HL-60 (cell line): Measurements from ENCODE around the gene CHPF2.

ENCODE experiments used
- DNase-seq, 2 experiments: peaks; one replicate each; pipeline ENCODE4 v3.0.0-alpha.2; 2010 to 2020; ENCODE audit warnings: low read depth in 1 of 2, low spot score in 1 of 2
- H3K27ac ChIP-seq: fragments of 250-450 bp; sonication (Bioruptor Pico); replicated peaks from 2 replicates; pipeline ENCODE4 v1.5.1; 2020; ENCODE audit warnings: mild to moderate bottlenecking, moderate library complexity
- H3K27me3 ChIP-seq: fragments of 250-450 bp; sonication (Bioruptor Pico); 2 replicates; pipeline ENCODE4 v1.5.1; 2021; ENCODE audit warnings: mild to moderate bottlenecking, moderate library complexity; ENCODE audit not compliant: insufficient read depth, poor library complexity, severe bottlenecking
- H3K4me3 ChIP-seq: replicated peaks from 2 replicates; pipeline ENCODE4 v1.5.1; 2011; ENCODE audit warnings: mild to moderate bottlenecking, control low read depth, low read length; ENCODE audit not compliant: insufficient read depth
- CTCF ChIP-seq: IDR thresholded peaks from one replicate; pipeline ENCODE4 v1.5.1; 2011; ENCODE audit warnings: low read length, control low read depth, inconsistent platforms; ENCODE audit not compliant: insufficient read depth
- GABPA ChIP-seq: IDR thresholded peaks from 2 replicates; pipeline ENCODE4 v1.6.1; 2012; ENCODE audit warnings: low read depth
- POLR2AphosphoS5 ChIP-seq: IDR thresholded peaks from 2 replicates; pipeline ENCODE4 v1.6.1; 2012; ENCODE audit warnings: low read depth
- REST ChIP-seq: IDR thresholded peaks from 2 replicates; pipeline ENCODE4 v1.6.1; 2012; ENCODE audit warnings: low read depth; ENCODE audit not compliant: insufficient replicate concordance
- SPI1 ChIP-seq: IDR thresholded peaks from 2 replicates; pipeline ENCODE4 v1.6.1; 2012; ENCODE audit warnings: low read depth, mild to moderate bottlenecking, borderline replicate concordance

Gene CHPF2

GRCh38 chr7:151283302-151283701, 51.0 kb downstream of the CHPF2 start:
- Histone ChIP-seq H3K27me3 (no peaks in the 10 kb centered on the region), H3K4me3 (no peak overlapping the region), H3K27ac (no peak overlapping the region)
- no peak for DNase-seq
- no peak for TF ChIP-seq CTCF
- no peak for TF ChIP-seq SPI1
- TF ChIP-seq GABPA = no peak

GRCh38 chr7:151286148-151286547, 53.9 kb downstream of the CHPF2 start:
- Histone ChIP-seq H3K27me3 (no peaks in the 10 kb centered on the region), H3K27ac (no peak overlapping the region), H3K4me3 (no peak overlapping the region)
- TF ChIP-seq POLR2AphosphoS5 = no peak
- no peak for TF ChIP-seq CTCF
- TF ChIP-seq REST = no peak
- no peak for DNase-seq
